Suprapubic skin (tissue), 4 donors: ENCODE measurements around the gene KCNT1. TPM values are rescaled to one million over a fixed set of nuclear protein-coding genes. Genes with fewer than 3 reads are reported as not detected.

Experiments
- DNase-seq, 2 donors: peaks; one replicate each; pipeline ENCODE4 v3.0.0-alpha.2; 2019; ENCODE audit warnings: low spot score in 2 of 2
- H3K27ac ChIP-seq: fragments of 200-600 bp; sonication (generic); one replicate; pipeline ENCODE4 v1.5.1; 2019
- H3K27me3 ChIP-seq: fragments of 200-600 bp; sonication (generic); one replicate; pipeline ENCODE4 v1.5.1; 2019
- H3K36me3 ChIP-seq: fragments of 200-600 bp; sonication (generic); one replicate; pipeline ENCODE4 v1.5.1; 2019
- H3K4me1 ChIP-seq: fragments of 200-600 bp; sonication (generic); one replicate; pipeline ENCODE4 v1.5.1; 2019
- H3K4me3 ChIP-seq: fragments of 200-600 bp; sonication (generic); one replicate; pipeline ENCODE4 v1.5.1; 2019; ENCODE audit warnings: mild to moderate bottlenecking
- H3K9me3 ChIP-seq: fragments of 200-600 bp; sonication (generic); one replicate; pipeline ENCODE4 v1.5.1; 2019
- CTCF ChIP-seq, 2 donors: fragments of 200-600 bp in 1 of 2; fragments of 450-650 bp in 1 of 2; sonication (generic) in 1 of 2; IDR thresholded peaks; one replicate each; pipeline ENCODE4 v1.5.1; 2016 to 2019; ENCODE audit warnings: antibody characterized with exemption in 2 of 2, mild to moderate bottlenecking in 1 of 2, moderate library complexity in 1 of 2
- EP300 ChIP-seq: sonication (generic); formaldehyde crosslinking; IDR thresholded peaks from one replicate; pipeline ENCODE4 v1.6.1; 2017; ENCODE audit warnings: antibody characterized with exemption
- POLR2A ChIP-seq, 2 donors: fragments of 450-650 bp; IDR thresholded peaks; one replicate each; pipeline ENCODE4 v1.6.1; 2017; ENCODE audit warnings: antibody characterized with exemption in 2 of 2, mild to moderate bottlenecking in 2 of 2, moderate library complexity in 2 of 2
- POLR2AphosphoS5 ChIP-seq, 3 donors: sonication (generic); formaldehyde crosslinking; IDR thresholded peaks; one replicate each; pipeline ENCODE4 v1.6.1; 2017; ENCODE audit warnings: antibody characterized with exemption in 3 of 3
- WGBS: methylation state at CpG from one replicate; pipeline ENCODE4 v1.1.5; 2018; 5-methylcytosine and 5-hydroxymethylcytosine counted together
- total RNA-seq, 4 donors: library from RNA; depleted of rRNA; stranded (reverse); fragments of >200 nt; gene quantifications; one replicate each; pipeline ENCODE4 v1.1.0, GENCODE V29; 2016

KCNT1 gene
- under 1 TPM in 2 of 4 donors, not detected in 2; 0.10 to 0.23 TPM for total RNA-seq

DNA sequence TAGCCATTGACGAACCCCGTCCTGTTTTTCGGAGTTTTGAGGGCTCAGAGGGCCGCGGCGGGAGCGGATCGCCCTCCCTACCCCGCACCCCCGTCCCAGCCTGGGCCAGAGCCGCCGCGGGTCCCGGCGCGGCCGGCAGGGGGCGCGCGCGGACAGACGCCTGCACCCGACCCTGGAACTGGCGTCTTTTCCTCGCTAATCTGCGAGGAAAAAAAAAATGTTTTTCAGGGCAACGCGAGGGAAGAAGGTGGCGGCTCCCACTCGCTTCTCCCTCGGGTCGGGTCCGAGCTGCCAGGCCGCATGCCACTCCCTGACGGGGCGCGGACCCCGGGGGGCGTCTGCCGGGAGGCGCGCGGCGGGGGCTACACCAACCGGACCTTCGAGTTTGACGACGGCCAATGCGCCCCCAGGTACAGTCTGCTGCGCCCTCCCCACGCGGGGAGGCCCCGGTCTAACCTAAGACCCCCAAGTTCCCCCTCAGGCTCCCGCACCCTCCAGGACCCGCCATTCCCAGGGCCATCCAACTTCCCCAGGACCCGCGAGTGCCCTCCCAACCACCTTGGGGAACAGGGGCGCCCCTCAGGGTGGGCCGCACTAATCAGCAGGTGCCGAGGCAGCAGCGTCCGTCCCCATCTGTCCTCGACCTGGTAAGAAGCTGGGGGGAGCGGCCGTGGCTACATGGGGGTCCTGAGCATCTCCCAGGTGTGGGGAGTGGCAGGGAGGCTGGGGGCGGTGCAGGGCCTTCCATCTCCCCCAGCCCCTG lies at the start of gene KCNT1:
TSS of gene KCNT1 (plus strand) at position 227 of the 763 bp plus-strand sequence. CDS start at position 301, 74 bp downstream.
- H3K9me3 ChIP-seq: no peaks in the 10 kb centered on the region
- no CpG with 5 or more reads among the region's 66 CpGs for WGBS
- no peak within 1 kb of the TSS for H3K27ac ChIP-seq
- no peaks in the 10 kb centered on the region for H3K36me3 ChIP-seq
- H3K4me3 ChIP-seq: peak within 1 kb of the TSS; percentile 23
- TF ChIP-seq POLR2A (IDR thresholded peaks at IDR 0.05) (no peak), CTCF (IDR thresholded peaks at IDR 0.05) (peak; percentile 26 to 99)
- peaks cover 13% of the 10 kb centered on the region for H3K4me1 ChIP-seq
- H3K27me3 ChIP-seq: peaks cover 72% of the 10 kb centered on the region
- no peak for DNase-seq

DNA sequence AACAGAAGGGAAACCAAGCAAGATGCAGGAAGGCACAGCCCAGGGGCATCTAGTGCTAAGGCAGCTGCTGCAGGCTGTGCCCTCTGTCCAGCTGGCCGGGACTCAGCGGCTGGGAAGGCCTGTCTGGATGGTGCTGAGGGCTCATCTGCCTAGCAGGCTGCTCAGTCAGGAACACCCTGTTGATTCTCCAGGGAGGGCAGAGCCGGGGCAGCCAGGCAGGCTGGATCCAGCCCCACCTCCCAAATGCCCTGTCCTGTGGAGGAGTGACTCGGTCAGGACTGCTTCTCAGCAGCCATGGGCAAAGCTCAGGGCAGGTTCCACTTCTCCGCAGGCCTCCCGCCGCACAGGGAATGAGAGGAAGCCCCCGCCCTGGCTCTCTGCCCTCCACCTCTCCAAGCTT lies 46.7 kb upstream of the KCNT1 start:
- no peaks in the 10 kb centered on the region for H3K36me3 ChIP-seq
- H3K27me3 ChIP-seq: peaks cover 22% of the 10 kb centered on the region
- TF ChIP-seq POLR2A (IDR thresholded peaks at IDR 0.05) (no peak), EP300 (no peak), CTCF (IDR thresholded peaks at IDR 0.05) (no peak), POLR2AphosphoS5 (IDR thresholded peaks at IDR 0.05) (no peak)
- H3K27ac ChIP-seq: no peak overlapping the region
- no peak overlapping the region for H3K4me3 ChIP-seq
- DNase-seq: no peak
- no peaks in the 10 kb centered on the region for H3K9me3 ChIP-seq
- H3K4me1 ChIP-seq: no peaks in the 10 kb centered on the region
- WGBS: 91% methylated on average over 4 of the region's 8 CpGs

- peak in 1 of 2 donors; percentile 38 for DNase-seq
- H3K36me3 ChIP-seq: no peaks in the 10 kb centered on the region
- H3K27me3 ChIP-seq: peaks cover 22% of the 10 kb centered on the region
- H3K4me3 ChIP-seq: no peak overlapping the region
- 86% methylated on average over 15 of the region's 15 CpGs for WGBS
- no peak for TF ChIP-seq POLR2A (IDR thresholded peaks at IDR 0.05)
- no peak for TF ChIP-seq POLR2AphosphoS5 (IDR thresholded peaks at IDR 0.05)
- no peak for TF ChIP-seq EP300
- TF ChIP-seq CTCF (IDR thresholded peaks at IDR 0.05): no peak
- no peak overlapping the region for H3K27ac ChIP-seq
- no peaks in the 10 kb centered on the region for H3K4me1 ChIP-seq
- no peaks in the 10 kb centered on the region for H3K9me3 ChIP-seq
These were observed 44.6 kb upstream of the KCNT1 start for GRCh38 chr9:135657416-135657815.

- Histone ChIP-seq H3K4me1 (no peaks in the 10 kb centered on the region), H3K27ac (no peak overlapping the region), H3K9me3 (no peaks in the 10 kb centered on the region), H3K36me3 (no peaks in the 10 kb centered on the region), H3K4me3 (no peak overlapping the region), H3K27me3 (peaks cover 28% of the 10 kb centered on the region)
- whole genome bisulfite sequencing: 86% methylated on average over 13 of the region's 13 CpGs
- no peak for DNase-seq
- TF ChIP-seq CTCF (IDR thresholded peaks at IDR 0.05) (no peak), EP300 (no peak), POLR2AphosphoS5 (IDR thresholded peaks at IDR 0.05) (no peak), POLR2A (IDR thresholded peaks at IDR 0.05) (no peak)
These were observed 42.7 kb upstream of the KCNT1 start for GRCh38 chr9:135659252-135659651.

GRCh38 chr9:135660407-135660806 lies 41.6 kb upstream of the KCNT1 start:
- peaks cover 31% of the 10 kb centered on the region for H3K27me3 ChIP-seq
- no peak overlapping the region for H3K4me3 ChIP-seq
- 89% methylated on average over 22 of the region's 22 CpGs for WGBS
- TF ChIP-seq EP300 (no peak), CTCF (IDR thresholded peaks at IDR 0.05) (no peak), POLR2A (IDR thresholded peaks at IDR 0.05) (no peak), POLR2AphosphoS5 (IDR thresholded peaks at IDR 0.05) (no peak)
- DNase-seq: peak in 1 of 2 donors; percentile 74
- H3K36me3 ChIP-seq: no peaks in the 10 kb centered on the region
- H3K4me1 ChIP-seq: no peaks in the 10 kb centered on the region
- H3K27ac ChIP-seq: no peak overlapping the region
- H3K9me3 ChIP-seq: no peaks in the 10 kb centered on the region
